Large intestine (tissue), 3 donors: ENCODE results near the gene NAGLU. TPM values are rescaled to one million over a fixed set of nuclear protein-coding genes. Genes with fewer than 3 reads are reported as not detected.
A peak's percentile ranks its signal among the peaks of the same experiment; 100 is the strongest.
"Not testable (repeated sequence)": the region's sequence is repeated elsewhere in the genome, so short reads cannot be mapped to it uniquely, and the experiment has no call there.

ENCODE experiments used
- DNase-seq, 2 donors: peaks; one replicate each; pipeline versions ENCODE4 v3.0.0 to v3.0.0-alpha.2; 2013
- H3K27ac ChIP-seq: one replicate; pipeline ENCODE4 v1.5.1; 2013; ENCODE audit warnings: low read length
- H3K27me3 ChIP-seq: 2 replicates; pipeline ENCODE4 v1.6.1; 2013; ENCODE audit warnings: low read length; ENCODE audit not compliant: control insufficient read depth, insufficient read depth
- H3K36me3 ChIP-seq: 2 replicates; pipeline ENCODE4 v1.6.1; 2013; ENCODE audit warnings: low read length; ENCODE audit not compliant: control insufficient read depth, insufficient read depth
- H3K4me1 ChIP-seq: one replicate; pipeline ENCODE4 v1.6.1; 2013; ENCODE audit warnings: low read length; ENCODE audit not compliant: control insufficient read depth, insufficient read depth
- H3K4me3 ChIP-seq: one replicate; pipeline ENCODE4 v1.5.1; 2013; ENCODE audit warnings: low read length
- H3K9me3 ChIP-seq: one replicate; pipeline ENCODE4 v1.6.1; 2013; ENCODE audit warnings: mild to moderate bottlenecking, low read depth, low read length, moderate library complexity; ENCODE audit not compliant: control insufficient read depth
- WGBS: methylation state at CpG from one replicate; pipeline ENCODE4 v1.1.5; 2013; ENCODE audit warnings: low lambda C conversion rate; ENCODE audit not compliant: insufficient coverage; 5-methylcytosine and 5-hydroxymethylcytosine counted together
- polyA plus RNA-seq: library from polyadenylated mRNA; unstranded; fragments of 120-200 nt; gene quantifications from one replicate; pipeline ENCODE4 v1.2.1, GENCODE V29; 2013

The NAGLU gene
- polyA plus RNA-seq, 1 donor, result 32.9 TPM

- peak in 1 of 2 donors; percentile 60 for DNase-seq
- H3K4me1 ChIP-seq, result peaks cover 23% of the 10 kb centered on the region
- no peaks in the 10 kb centered on the region for H3K9me3 ChIP-seq
- H3K4me3 ChIP-seq, result no peak overlapping the region
- peak overlapping the region; percentile 81 for H3K27ac ChIP-seq
- H3K27me3 ChIP-seq, result no peaks in the 10 kb centered on the region
- WGBS, result no CpG with 5 or more reads among the region's 17 CpGs
- H3K36me3 ChIP-seq, result peaks cover 43% of the 10 kb centered on the region
These were observed 5.2 kb downstream of the NAGLU start for GRCh38 chr17:42541041-42541833.

GRCh38 chr17:42543190-42544079, 7.4 kb downstream of the NAGLU start:
- Histone ChIP-seq H3K27ac (no peak overlapping the region), H3K36me3 (peaks cover 40% of the 10 kb centered on the region), H3K4me1 (peaks cover 19% of the 10 kb centered on the region), H3K4me3 (no peak overlapping the region), H3K27me3 (no peaks in the 10 kb centered on the region), H3K9me3 (no peaks in the 10 kb centered on the region)
- no CpG with 5 or more reads among the region's 39 CpGs for WGBS
- DNase-seq, result no peak

GRCh38 chr17:42544874-42545283, 8.8 kb downstream of the NAGLU start:
- H3K36me3 ChIP-seq, result peaks cover 28% of the 10 kb centered on the region
- WGBS, result 100% methylated on average over 1 of the region's 8 CpGs

GRCh38 chr17:42545755-42546505, 9.9 kb downstream of the NAGLU start:
- peaks cover 25% of the 10 kb centered on the region for H3K4me1 ChIP-seq
- H3K27me3 ChIP-seq, H3K27ac ChIP-seq, H3K4me3 ChIP-seq, H3K9me3 ChIP-seq, DNase-seq: not testable (repeated sequence)
- H3K36me3 ChIP-seq, result peaks cover 27% of the 10 kb centered on the region
- WGBS, result no CpG with 5 or more reads among the region's 9 CpGs

More at GRCh38 chr17:42544874-42545283, 8.8 kb downstream of the NAGLU start:
- Histone ChIP-seq H3K4me1 (peaks cover 26% of the 10 kb centered on the region), H3K9me3 (no peaks in the 10 kb centered on the region), H3K27ac (no peak overlapping the region), H3K27me3 (peaks cover 5% of the 10 kb centered on the region), H3K4me3 (no peak overlapping the region)
- DNase-seq, result no peak

- H3K27me3 ChIP-seq, result peaks cover 5% of the 10 kb centered on the region
- H3K9me3 ChIP-seq, result no peaks in the 10 kb centered on the region
- no peak overlapping the region for H3K27ac ChIP-seq
- peaks cover 23% of the 10 kb centered on the region for H3K36me3 ChIP-seq
- DNase-seq, result no peak
- no CpG with 5 or more reads among the region's 23 CpGs for WGBS
- H3K4me3 ChIP-seq, result no peak overlapping the region
- peaks cover 16% of the 10 kb centered on the region for H3K4me1 ChIP-seq
These were observed 11.0 kb downstream of the NAGLU start for GRCh38 chr17:42547001-42547461.

GRCh38 chr17:42547698-42548069, 11.6 kb downstream of the NAGLU start:
- Histone ChIP-seq H3K36me3 (peaks cover 18% of the 10 kb centered on the region), H3K27me3 (peaks cover 5% of the 10 kb centered on the region), H3K4me1 (peaks cover 12% of the 10 kb centered on the region), H3K27ac (no peak overlapping the region), H3K4me3 (peak overlapping the region; percentile 51), H3K9me3 (no peaks in the 10 kb centered on the region)
- no peak for DNase-seq
- WGBS, result no CpG with 5 or more reads among the region's 14 CpGs

- no CpG with 5 or more reads among the region's 74 CpGs for WGBS
- DNase-seq, result peak; percentile 84 to 86
- H3K27me3 ChIP-seq, result peaks cover 5% of the 10 kb centered on the region
- no peaks in the 10 kb centered on the region for H3K9me3 ChIP-seq
- peaks cover 12% of the 10 kb centered on the region for H3K4me1 ChIP-seq
- H3K27ac ChIP-seq, result no peak overlapping the region
- peak overlapping the region; percentile 51 for H3K4me3 ChIP-seq
- H3K36me3 ChIP-seq, result peaks cover 18% of the 10 kb centered on the region
These were observed 12.2 kb downstream of the NAGLU start for GRCh38 chr17:42548070-42548837.

GRCh38 chr17:42548993-42549755, 13.1 kb downstream of the NAGLU start:
- Histone ChIP-seq H3K27ac (no peak overlapping the region), H3K4me1 (peaks cover 20% of the 10 kb centered on the region), H3K9me3 (no peaks in the 10 kb centered on the region), H3K27me3 (peaks cover 5% of the 10 kb centered on the region), H3K36me3 (peaks cover 11% of the 10 kb centered on the region), H3K4me3 (peak overlapping the region; percentile 51)
- 0% methylated on average over 1 of the region's 14 CpGs for WGBS
- no peak for DNase-seq

GRCh38 chr17:42552736-42553135, 16.7 kb downstream of the NAGLU start, which contains the start of gene HSD17B1:
Gene HSD17B1 (plus strand): TSS chr17:42552923. CDS start chr17:42552934, 11 bp downstream.
- H3K36me3 ChIP-seq, H3K9me3 ChIP-seq, H3K27ac ChIP-seq, H3K27me3 ChIP-seq, DNase-seq: not testable (repeated sequence)
- Histone ChIP-seq H3K4me3 (peak within 1 kb of the TSS; percentile 85), H3K4me1 (peaks cover 26% of the 10 kb centered on the region)
- WGBS, result no CpG with 5 or more reads among the region's 15 CpGs
